Activated T-cell treated with anti-CD3 and anti-CD28 coated beads, Interleukin-2, amount 50 U/mL, for 1 hour (primary cell): ENCODE data around the gene TMC5.
"Not testable (repeated sequence)": the region's sequence is repeated elsewhere in the genome, so short reads cannot be mapped to it uniquely, and the experiment has no call there.

ENCODE experiments used
- DNase-seq: peaks from one replicate; pipeline ENCODE4 v3.0.0-alpha.2; 2020

TMC5 gene

DNA sequence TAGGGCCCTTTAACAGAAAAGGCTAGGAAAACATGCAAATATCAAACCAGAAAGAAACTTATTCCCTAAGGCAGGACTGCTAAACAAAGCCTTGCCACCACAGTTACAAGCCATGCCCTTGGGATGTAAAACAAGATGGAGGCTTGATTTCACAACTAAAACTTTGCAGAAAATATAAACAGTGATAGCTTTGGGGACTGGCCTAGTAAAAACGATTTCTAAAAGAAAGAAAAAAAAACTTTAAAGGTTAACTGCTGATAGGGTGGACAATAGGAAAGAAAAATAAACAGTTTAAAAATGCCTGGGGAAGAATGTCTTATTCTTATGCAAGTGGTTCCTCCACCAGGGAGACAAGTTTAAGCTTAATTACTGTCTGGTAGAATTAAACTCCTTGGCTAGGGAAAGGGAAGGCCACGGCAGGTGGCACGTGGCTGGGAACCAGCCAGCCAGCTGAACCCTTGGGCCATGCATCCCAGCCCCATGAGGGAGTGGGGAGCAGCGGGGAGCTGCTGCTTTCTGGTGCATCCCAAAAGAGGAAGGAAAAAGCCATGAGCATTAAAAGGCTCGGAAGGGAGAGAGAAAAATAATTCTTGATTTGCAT lies 10.7 kb upstream of the TMC5 start:
- DNase-seq = no peak

DNA sequence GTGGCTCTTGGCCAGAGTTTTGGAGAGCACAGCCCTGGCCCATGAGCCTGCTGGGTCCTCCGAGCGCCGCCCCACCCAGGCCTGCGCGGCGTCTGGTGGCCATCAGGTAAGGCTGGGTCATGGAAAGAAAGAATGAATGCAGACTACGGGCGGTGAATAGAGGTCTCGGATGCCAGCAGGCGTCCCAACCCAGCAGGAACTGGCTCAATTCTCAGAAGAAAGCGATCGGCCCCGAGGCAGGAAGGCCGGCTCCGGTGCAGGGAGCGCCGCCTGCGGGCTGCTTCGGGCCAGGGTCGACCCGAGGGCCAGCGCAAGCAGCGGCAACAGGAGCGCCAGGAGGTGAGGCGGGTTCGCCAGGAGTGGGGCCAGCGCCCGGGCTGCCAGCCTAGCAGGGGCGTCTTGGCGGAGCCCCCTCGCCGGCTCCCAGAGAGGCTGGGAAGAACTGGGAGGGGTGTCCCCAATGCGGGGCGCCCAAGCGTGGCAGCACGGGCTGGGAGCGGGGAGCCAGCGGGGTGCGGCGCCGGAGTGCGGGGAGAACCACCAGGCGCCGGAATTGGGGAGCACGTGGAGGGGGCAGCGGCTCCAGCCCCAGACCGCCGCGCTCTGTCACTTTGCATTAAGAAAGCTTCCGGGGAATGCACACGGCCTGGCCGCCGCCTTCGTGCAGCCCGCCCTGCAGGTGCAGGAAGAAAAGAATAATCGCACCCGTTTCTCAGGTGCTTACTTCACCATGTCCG lies 7.1 kb upstream of the TMC5 start:
- no peak for DNase-seq

DNA sequence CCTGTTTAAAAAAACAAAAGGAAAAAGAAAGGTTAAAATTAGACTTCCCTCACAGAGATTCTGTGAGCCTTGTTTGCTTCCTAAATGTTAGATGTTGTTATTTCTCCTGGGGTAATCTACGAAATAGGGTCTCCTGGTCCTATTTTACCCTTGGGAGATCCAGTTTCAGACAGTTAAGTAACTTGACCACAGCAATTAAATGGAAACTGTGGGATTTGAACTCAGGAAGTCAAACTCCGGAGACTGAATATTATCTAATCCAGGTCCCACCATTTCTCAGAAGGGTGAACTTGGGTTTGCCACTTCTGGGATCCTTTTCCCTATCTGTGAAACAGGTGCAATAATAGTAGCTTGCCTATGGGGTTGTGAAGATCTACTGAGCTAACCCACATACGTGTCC lies 6.4 kb upstream of the TMC5 start:
- DNase-seq = no peak

DNA sequence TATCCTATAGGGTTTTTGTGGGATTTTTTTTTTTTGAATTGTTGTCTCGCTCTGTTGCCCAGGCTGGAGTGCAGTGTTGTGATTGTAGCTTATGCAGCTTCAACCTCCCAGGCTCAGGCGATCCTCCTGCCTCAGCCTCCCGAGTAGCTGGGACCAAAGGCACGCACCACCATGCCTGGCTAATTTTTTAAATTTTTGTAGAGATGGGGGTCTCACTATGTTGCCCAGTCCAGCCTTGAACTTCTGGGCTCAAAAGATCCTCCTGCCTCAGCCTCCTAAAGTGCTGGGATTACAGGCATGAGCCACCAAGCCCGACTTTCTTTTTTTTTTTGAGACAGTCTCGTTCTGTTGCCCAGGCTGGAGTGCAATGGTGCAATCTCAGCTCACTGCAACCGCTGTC lies 5.6 kb upstream of the TMC5 start:
- not testable (repeated sequence) for DNase-seq

DNA sequence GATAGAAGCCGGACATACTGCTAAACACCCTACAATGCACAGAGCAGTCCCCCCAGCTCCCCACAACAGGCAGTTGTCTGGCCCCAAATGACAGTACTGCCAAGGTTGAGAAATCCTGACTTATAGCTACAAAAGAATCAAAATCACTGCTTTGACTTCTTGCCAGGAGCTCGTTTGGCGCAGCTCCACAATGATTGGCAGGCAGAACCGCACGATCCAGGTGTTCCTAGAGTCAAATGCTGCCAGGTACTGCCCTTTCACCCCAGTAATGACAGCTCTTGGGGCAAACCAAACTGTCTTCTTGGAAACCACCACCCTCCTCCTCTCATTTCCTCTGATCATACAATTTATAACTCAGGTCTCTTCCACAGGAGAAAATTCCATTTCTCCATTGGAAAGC lies 2.2 kb upstream of the TMC5 start:
- DNase-seq = no peak

DNA sequence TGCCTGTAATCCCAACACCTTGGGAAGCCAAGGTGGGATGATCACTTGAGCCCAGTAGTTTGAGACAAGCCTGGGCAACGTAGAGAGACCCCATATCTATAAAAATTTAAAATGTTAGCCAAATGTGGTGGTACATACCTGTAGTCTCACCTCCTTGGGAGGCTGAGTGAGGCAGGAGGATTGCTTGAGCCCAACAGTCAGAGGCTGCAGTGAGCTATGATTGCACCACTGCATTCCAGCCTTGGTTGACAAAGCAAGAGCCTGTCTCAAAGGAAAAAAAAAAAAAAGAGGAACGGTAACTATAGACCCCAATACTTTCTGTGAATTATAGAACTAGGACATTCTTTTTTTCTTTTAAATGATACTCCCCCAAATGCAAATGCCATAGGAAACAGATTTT lies 1.8 kb upstream of the TMC5 start:
- DNase-seq = no peak

DNA sequence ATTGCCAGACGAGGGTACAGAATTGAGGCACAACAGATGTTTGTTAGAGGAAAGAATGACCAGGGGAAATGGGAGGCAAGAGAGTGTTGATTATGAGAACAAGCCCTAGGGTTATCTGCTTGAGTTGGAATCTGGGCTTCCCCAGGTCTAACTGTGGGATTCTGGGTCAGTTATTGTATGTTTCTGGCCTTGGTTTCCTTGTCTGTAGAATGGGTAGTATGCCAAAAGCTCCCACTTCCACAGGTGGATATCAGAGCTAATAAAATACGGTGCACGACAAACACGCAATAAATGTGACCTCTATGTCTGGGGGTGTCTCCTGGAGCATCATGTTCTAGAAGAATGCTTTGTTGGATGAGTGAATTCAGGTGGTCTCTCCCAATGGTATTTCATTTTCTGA lies 517 bp downstream of the TMC5 start:
- DNase-seq = no peak

DNA sequence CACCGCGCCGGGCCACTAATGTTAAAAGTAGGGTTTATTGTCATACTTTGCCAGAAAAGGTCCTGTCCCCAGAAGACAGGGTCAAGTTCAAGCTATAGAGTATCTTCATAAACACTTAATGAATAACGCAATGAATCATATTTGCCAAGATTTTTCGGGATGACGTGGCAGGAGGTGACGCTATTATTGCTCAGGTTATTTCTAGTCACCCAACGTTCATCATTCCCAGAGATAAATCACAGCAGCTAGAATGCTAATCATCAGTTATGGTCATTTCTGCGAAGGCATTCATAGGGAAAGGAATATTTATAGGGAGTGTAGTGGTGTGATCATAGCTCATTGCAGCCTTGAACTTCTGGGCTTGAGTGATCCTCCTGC lies 2.0 kb downstream of the TMC5 start:
- no peak for DNase-seq

DNA sequence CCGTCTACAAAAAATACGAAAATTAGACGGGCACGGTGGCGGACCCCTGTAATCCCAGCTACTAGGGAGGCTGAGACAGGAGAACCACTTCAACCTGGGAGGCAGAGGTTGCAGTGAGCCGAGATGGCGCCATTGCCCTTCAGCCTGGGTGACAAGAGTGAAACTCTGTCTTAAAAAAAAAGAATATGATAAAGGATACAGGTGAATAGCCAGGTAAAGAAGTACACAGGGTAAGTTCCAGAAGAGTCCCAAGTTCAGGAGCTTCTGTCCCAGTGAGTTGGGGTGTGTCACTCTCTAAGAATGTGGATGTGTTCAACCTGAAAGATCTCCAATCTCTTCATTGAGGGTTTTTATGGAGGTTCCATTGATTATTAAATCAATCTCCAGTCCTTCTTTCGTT lies 6.8 kb downstream of the TMC5 start:
- no peak for DNase-seq

DNA sequence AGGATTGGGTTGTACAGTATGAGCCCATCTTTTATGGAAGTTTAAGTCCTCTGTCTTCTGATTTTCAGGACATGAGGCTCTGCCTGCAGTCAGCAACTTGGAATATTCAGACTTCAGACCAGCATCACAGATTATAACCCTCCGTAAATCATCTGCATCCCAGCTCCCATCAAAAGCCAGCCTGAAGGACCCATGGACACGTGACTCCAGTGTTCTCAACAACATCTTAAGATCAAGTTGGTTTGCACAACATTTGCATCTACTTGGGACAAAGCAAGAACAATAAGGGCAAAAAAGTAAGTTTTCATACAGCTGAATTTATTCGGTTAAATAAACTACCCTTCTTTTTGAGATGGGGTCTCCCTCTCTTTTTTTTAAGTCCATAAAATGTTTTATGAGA lies 12.7 kb downstream of the TMC5 start:
- DNase-seq = no peak

DNA sequence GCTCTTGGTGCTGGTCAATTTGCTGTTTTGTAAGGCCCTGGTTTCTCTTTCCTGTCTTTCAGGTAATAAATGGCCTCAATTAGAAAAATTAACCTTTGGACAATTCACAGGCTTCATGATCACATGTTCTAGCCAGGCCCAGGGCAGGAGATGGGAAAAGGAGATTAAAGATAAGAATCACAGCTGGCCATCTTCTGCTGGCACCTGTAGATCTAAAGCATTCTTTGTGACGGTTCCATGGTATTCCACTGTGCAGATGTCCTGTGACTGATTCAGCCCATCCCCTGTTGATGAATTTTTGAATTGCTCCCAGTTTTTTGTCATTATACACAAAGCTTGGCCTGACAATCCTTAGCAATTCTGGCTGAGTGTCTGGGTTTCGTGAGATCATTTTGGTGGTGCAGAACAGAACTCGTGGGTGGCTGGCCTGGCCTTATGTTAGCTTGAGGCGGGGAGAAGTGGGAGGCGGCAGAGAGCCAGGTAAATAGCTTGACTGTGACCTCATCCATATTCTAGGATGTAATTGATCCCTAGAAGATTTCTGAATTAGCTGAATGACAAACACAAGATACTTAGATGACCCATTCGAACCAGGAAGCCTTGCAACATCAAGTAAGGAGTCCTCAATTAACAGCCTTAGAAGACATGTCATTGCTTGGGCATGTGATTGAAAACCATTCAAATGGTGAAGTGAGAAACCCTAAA lies 14.1 kb downstream of the TMC5 start:
- DNase-seq = no peak

DNA sequence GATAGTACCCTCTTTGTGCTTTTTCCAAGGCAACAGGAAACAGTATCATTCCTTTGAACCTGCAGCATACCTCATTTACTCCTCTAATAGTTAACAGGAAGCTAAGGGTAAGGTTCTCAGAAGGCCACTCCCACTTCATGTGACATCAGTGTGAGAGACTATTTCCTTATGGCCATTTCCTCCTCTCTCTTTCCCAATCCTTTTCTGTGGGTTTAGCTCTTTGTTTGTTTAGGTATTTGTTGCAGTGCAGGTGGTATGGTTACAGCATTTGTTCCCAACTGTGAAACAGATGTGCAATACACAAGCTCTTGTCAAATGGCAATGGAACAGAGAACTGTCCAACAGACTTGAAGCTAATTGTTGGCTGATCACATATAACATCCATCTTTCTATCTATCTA lies 14.7 kb downstream of the TMC5 start:
- DNase-seq = no peak

DNA sequence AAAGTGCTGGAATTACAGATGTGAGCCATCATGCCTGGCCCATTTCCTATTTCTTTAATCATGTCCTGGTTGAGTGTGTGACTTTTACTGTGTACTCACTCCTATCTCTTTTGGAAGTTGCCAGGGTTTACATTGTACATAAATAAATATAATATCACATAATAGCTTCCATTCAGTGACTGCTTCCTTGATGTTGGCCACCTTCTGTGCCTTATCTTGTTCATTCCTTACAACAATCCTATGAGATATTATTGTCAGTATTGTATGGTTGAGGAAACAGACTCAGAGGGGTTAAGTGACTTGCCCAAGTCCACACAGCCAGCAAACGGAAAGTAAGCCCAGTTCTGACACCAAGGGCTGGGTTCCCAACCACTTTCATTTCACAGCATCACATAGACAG lies 16.9 kb downstream of the TMC5 start:
- DNase-seq = no peak

DNA sequence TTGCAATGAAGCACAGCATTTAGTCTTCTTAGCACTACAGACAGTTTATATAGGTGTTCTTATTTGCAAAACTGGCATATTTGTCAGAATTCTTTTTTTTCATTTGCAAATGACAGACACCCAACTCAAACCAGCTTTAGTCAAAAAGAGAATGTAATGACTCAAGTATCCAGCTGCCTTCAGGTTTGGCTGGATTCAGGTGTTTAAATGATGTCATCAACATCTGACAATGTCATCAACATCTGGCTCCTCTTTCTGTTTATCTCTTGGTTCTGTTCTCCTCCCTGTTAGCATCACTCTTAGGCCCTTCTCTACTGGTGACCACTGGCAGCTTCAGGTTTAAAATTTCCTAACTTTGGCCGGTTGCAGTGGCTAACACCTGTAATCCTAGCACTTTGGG lies 18.9 kb downstream of the TMC5 start:
- no peak for DNase-seq

DNA sequence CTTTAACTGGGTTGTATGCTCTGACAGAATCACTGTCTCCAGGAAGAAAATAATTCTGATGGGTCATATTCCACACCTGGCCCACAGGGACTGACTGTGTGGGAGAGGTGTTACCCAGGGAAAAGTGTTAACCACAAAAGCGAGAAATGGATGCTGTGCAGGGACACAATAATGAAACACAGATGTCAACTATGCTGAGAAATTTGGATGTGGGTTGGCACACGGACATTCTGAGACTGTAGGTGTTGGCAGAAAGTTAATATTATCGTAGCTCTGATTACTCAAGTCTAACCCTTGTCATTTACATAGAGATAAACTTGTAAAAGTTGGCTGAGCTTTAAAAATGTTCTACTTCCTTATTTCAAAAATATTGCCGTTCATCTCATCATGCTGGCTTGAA lies 19.6 kb downstream of the TMC5 start:
- no peak for DNase-seq

DNA sequence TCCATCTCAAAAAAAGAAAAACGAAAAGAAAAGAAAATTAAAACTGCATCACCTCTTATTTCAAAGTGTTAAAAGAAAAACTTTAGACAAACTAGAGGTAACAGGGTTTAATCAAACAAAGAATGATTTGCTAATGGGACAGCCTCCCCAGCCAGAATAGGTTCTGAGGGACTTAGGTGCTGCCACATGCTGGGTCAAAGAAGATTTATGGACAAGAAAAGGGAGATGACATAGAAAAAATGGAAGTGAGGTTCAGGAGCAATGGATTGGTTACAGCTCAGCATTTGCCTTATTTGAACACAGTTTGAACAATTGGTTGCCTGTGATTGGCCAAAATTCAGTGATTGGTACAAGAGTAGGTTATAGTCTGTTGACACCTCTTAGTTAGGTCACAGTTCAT lies 21.1 kb downstream of the TMC5 start:
- DNase-seq = no peak

DNA sequence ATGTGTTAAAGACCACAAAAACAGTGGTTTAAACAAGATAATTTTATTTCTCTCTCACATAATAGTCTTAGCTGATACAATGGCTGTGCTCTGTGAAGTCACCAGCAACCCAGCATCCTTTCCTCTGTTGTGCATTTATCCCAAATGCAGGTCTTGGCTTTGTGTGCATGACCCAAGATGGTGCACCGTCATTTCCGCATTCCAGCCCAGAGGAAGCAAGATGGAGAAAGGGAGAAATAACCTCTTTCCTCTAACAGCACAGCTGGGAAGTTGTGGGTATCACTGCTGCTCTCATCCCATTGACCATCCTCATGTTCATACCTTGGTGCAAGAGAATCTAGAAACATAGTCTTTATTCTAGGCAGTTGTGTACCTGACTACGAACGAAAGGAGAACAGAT lies 21.8 kb downstream of the TMC5 start:
- DNase-seq = no peak

DNA sequence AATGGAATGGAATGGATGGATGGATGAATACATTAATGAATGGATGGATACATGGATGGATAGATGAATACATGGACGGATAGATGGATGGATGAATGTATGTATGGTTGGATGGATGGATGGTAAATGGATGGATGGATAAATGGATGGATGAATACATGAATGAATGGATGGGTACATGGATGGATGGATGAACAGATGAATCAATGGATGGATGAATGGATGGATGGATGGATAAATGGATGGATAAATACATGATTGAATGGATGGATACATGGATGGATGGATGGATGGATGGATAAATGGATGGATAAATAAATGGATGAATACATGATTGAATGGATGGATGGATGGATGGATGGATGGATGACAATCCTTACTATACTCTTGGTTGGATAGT lies 26.0 kb downstream of the TMC5 start:
- DNase-seq = no peak

DNA sequence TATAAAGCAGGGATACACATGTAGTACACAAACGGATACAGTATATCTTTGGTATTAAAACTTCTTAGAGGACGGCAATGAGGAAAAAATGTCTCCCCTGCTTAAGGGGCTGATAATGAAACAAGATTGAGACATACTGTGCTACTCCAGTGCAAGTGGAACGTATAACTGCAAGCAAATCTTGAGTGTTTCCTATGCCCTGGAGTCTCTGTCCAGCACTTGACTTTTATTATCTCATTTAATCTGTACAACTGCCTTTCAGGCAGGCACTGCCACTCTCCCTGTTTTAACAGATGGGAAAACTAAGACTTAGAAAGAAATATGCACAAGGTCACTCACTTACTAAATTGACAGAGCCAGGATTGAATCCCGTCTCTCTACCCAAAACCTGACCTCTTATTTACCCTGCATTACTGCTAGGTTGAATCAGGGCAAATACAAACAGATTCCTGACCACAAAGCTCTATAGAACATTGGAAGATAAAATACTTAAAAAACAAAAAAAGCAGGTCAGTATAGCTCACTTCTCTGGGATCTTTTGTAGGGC lies 28.7 kb downstream of the TMC5 start:
- DNase-seq = no peak

DNA sequence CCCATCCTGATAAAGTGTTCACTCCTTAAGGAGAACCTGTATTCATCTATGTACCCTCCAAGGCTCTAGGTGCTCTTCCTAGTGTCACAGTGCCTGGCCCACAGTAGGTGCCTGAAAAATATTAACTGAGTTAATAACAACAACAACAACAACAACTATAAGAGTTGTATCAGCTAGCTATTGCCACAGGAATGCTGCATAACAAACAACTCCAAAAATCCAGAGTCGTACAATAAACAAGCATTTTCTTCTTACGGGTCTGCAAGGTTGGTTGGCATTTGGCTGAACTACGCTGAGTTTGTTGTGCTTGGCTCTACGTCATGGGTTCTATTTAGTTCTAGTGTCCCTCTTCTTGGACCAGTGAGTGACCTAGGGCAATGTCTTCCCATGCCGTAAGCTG lies 29.2 kb downstream of the TMC5 start:
- no peak for DNase-seq

DNA sequence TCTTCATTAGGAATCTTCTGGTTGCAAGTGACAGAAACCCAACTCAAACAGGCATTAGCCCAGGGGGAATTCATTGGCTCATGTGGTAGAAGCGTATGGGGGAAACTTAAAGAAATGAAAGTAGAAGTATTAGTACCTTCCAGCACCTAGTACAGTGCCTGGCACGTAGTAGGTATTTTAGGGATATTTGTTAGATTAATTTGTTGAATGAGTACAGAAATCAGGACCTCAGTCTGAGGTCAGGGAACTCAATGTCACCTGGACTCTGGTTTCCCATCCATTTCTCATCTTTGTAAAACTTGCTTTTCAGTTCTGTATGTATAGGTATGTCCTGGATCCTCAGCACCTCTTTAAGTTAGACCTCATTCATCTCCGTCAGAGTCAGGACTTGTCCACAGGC lies 32.5 kb downstream of the TMC5 start:
- no peak for DNase-seq

DNA sequence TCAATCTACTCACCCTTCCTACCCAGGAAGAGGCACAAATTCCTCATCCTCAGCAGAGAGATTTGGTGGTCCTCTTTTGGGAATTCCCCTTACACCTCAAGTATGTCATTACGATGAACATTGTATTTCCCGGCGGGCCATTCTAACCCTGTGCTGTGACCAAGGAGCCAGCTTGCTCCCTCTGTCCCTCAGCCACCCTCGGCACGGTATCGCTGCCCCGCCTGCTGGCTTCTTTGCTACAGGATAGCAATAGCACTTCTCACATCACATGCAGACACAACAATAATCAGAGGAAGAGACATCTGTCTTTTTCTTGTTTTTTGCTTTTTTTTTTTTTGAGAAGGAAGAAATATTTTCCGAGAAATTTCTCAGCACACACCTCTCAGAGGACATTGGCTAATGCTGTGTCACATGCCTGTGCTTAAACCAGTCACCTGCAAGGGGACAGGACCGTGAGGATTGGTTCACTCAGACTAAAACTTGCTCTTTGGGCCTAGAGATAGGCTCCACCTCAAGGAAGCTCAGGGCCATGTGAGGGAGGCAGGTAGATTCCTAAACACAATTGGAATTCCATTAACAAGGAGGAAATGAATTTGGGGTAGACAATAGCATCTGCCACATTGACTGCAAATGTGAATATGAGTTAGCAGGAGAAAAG lies 41.2 kb downstream of the TMC5 start:
- DNase-seq = no peak

DNA sequence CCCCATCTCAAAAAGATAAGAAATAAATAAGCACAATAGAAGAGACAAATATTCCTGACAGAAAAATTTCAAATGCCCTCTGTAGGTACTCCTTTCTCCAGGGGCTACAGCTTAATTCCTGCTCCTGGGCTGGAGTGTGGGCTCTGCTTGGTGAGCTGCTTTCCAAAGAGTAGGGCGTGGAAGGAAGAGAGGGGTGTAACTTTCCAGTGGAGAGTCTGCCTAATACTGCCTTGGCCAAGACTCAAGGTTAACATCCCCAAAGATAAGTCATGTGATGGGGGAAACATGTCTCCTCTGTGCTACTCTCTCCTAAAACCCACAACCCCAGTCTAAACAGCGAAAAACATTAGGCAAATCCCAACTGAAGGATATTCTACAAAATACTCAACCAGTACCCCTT lies 42.7 kb downstream of the TMC5 start:
- no peak for DNase-seq
